ENCODE data around the gene GGTLC1.
"Not testable (repeated sequence)": the region's sequence is repeated elsewhere in the genome, so short reads cannot be mapped to it uniquely, and the experiment has no call there.

Gene GGTLC1

DNA sequence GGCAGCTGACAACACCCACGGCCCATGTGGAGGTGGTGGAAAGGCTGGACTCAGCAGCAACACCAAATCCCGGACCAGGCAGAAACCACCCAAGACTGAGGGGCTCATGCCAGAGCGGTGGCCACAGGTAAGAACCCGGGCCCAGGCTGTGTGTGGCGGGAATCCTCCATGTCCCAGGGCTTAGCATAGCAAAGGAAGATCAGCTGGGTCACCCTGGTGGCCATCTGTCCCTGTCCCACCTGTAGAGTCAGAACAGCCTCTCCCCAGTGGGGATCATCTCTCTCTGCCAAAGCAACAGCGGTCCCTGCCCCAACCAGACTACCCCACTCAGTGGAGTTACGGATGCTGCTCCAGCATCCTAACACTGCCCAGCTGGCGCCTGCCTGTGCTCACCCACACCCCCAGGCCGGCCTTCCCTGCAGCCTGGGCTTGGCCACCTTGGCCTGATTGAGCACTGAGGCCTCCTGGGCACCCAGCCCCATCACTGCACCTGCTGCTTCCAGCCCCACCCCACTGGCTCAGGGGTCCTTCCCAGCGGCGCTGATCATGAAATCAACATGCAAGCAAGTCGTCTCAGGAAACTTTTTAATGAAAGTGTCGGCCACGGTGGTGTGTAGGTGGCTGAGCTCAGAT lies 5.5 kb upstream of the GGTLC1 start:
- DNase-seq = not testable (repeated sequence)

GRCh38 chr20:23993440-23993839 lies 4.9 kb upstream of the GGTLC1 start:
- not testable (repeated sequence) for DNase-seq

DNA sequence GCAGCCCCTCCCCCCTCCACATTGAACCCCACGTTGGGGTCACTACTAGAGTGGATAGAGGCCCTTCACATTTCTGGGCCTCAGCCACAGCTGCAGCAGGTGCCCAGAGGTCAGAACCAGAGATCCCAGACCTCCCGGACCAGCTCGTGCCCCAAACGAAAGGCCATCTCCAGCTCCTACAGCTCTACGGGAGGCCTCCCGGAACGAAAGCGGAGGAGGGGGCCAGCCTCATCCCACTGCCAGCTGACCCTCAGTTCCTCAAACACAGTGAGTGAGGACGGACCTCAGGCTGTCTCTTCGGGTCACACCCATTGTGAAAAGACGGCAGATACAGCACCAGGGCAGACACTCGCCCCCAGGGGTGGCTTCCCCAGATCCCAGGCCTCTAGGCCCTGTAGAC lies 1.7 kb upstream of the GGTLC1 start:
- not testable (repeated sequence) for DNase-seq

GRCh38 chr20:23988966-23989365 lies 387 bp upstream of the GGTLC1 start:
- DNase-seq = not testable (repeated sequence)

DNA sequence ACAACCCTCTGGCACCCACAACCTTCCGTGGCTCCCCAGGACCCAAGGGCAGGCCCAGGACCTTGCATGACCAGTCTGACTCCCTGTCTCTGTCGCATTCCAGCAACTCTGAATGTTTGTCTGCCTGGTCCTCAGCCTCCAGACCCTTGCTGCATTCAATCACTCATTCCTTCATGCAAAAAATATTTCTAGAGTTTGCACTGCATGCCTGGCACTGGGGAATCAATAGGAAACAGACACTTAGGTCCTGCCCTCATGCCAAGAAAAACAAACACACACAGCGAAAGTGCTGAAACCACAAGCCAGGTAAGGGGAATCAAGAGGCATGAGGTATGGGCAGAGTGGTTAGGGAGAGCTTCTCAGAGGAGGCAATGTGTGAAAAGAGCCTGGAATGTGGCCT lies 1.9 kb downstream of the GGTLC1 start:
- DNase-seq = not testable (repeated sequence)

GRCh38 chr20:23986310-23986709 lies 2.3 kb downstream of the GGTLC1 start:
- DNase-seq = not testable (repeated sequence)

DNA sequence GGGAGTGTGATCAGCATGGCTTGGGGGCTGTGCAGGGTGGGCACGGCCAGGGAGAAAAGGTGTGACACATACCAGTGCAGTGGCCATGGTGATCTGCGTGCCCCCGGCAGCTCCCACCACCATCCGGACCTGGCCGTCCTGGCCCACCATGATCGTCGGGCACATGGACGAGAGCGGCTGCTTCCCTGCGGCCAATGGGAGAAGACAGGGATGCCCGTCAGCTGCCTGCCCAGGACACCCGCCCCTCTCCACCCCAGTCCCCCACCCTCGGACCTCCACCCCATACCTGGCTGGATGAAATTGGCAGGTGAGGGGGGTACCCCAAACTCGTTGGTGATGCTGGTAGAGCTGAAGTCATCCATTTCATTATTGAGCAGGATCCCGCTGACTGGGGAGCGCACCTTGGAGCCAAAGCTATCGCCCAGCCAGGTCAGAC lies 2.8 kb downstream of the GGTLC1 start:
- DNase-seq = not testable (repeated sequence)

DNA sequence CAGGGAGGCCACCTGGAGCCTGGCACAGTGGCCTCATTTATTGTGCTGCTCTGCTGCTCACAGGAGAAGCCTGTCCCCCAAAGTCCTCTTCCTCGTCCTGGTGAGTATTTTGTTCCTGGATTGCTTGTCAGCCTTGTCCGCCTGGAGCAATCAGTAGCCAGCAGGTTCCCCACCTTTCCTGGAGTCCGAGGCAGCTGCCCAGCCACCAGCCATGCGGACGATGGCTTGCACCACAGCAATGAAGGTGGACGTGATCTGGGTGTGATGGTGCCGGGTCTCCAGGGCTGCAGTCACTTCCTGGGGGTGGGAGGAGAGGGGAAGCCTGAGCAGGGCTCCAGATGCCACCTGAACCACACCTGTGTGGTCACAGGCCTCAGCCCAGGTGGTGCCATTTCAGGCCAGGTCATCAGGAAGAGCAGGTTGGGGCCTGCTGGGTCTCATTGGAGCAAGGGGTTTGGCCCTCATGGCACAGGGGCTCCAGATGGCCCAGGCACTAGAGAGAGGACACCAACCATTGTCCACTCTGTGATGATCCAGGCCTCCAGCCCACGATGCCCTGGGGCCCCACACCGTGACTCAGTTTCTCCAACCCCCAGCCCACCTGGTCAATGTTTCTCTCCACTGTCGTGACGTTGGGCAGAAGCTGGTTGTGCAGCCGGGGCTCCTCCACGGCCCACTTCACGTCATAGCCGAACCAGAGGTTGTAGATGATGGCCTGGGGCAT lies 3.4 kb downstream of the GGTLC1 start:
- not testable (repeated sequence) for DNase-seq

GRCh38 chr20:23984476-23985023 lies 4.0 kb downstream of the GGTLC1 start:
- not testable (repeated sequence) for DNase-seq

- not testable (repeated sequence) for DNase-seq
These were observed 6.2 kb downstream of the GGTLC1 start for GRCh38 chr20:23982112-23983018.

DNA sequence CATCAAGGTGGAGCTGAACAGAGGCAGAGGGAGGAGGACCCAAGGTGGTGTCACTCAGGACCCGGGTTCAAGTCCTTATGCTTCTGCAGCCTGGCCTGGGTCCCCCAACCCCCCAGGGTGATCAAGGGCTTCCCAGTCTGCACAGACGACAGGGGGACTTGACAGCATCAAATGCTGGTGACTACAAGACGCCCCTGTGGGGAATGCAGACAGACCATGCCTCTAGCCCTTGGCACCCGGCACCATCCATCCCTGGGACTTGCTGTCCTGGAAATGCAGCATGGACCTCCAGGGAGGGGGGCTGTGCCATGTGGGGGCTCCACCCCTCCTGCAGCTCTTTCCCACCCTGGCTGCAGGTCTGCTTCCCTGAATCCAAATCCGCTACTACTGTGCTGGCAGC lies 7.1 kb downstream of the GGTLC1 start:
- DNase-seq = not testable (repeated sequence)

DNA sequence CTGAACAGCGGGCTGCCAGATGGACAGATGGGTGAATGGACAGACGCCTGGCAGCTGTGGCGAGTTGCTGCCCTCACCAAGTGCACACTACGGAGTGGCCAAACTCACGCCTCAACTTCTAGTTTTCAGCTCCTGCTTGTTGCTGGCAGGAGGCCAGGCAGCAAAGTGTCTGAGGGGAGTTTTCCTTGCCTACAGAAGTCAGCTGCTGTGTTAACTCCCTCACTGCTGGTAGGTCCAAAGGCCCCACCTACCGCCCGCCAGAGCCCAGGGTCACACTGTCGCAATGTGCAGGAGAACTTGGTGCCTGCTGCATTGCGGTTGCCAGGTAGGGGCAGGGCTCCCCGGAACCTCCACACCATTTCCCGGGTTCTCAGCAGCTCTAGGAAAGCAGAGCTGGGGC lies 7.6 kb downstream of the GGTLC1 start:
- DNase-seq = not testable (repeated sequence)

DNA sequence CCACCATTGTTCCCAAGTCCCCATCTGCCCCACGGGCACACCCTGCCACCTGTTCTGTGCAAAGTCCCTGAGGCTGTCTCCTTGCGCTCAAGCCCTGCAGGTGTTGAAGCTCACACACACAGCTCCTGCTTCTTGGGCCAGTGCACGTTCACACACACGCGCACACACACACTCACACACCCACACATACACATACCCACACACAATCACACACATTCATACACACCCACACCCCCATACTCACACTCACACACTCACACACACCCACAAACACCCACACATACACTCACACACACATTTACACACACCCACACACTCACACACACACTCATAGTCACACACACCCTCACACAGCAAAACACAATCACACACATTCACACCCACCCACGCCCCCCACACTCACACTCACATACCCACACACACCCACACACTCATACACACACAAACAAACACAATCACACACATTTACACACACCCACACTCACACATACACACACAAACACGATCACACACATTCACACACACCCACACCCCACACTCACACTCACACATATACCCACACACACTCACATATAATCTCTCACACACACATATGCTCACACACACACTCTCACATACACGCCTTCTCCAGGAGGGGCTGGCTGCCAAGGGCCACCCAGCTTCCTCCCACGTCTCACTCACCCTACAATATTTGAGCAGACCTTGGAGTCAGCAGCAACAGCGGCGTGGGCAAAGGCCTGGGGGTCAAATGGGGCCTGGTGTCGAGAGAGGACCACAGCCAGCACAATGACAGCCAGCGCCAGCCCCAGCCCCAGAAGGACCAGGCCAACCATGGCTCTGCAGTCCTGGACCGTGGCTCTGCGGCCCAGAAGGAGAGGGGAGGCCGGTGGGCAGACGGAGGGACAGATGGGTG lies 8.4 kb downstream of the GGTLC1 start:
- not testable (repeated sequence) for DNase-seq

DNA sequence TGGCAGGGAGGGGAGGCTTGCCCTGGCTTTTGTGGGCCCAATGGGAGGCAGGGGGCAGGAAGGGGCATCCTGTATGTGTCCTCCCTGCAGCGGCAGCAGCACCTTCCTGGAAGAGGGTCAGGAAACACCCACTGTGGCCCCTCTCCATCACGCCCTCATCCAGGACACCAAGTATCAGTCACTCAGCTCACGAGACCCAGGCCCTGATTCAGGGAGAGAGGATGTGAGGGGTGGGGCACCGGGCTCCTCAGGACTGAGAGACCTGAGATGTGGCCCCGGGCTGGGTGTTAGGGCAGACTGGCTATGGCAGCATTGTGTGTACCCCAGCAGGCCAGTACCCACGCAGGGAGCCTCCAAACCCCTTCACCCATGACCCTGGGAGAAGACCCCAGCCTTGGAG lies 9.2 kb downstream of the GGTLC1 start:
- DNase-seq = not testable (repeated sequence)

GRCh38 chr20:23978457-23978856 lies 10.1 kb downstream of the GGTLC1 start:
- not testable (repeated sequence) for DNase-seq

- no peak for DNase-seq
These were observed 13.6 kb downstream of the GGTLC1 start for GRCh38 chr20:23974966-23975365.

GRCh38 chr20:23971310-23971709 lies 17.3 kb downstream of the GGTLC1 start:
- DNase-seq = no peak

- no peak for DNase-seq
These were observed 18.5 kb downstream of the GGTLC1 start for GRCh38 chr20:23970049-23970448.

- no peak for DNase-seq
These were observed 21.0 kb downstream of the GGTLC1 start for GRCh38 chr20:23967616-23967979.

- DNase-seq = no peak
These were observed 21.5 kb downstream of the GGTLC1 start for GRCh38 chr20:23966927-23967615.

DNA sequence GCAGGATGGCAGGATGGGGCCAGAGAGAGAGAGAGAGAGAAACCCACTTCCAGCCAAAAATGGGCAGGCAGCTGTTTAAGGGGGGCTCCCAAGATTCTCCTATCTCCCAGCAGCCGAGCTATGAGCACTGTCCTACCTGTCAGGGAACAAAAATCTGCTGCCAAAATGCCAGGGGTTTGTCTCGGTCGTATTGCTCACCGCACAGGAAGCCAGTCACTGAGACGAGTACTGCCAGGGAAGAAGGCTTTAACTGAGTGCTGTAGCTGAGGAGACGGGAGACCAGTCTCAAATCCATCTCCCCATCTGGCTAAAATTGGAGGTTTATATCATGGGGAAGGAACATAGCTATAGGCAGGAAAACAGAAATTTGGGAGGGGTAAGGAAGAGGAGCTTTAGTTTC lies 22.3 kb downstream of the GGTLC1 start:
- DNase-seq = no peak

All from fibroblast of skin of scalp (primary cell).